ENCODE data around the gene NFATC2.

The NFATC2 gene

GRCh38 chr20:51419231-51419630 is 123.3 kb downstream of the NFATC2 start:
- no peak for DNase-seq

DNA sequence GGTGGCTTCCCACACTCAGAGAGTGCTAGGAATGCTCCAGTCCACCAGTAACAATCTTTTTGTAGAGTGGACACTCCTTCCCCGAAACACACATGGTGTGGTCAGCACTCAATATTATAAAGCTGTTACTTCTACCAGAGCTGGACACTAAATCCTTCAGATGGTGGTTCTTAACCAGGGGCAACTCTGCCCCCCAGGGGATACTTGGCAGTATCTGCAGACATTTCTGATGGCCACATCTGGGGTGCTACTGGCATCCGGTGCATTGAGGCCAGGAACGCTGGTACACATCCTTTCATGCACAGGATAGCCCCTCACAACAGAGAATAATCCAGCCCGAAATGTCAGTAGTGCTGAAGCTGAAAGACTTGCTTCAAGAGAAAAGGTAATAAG is 124.4 kb downstream of the NFATC2 start:
- H3K4me3 ChIP-seq (ENCODE audit: low read length), result no peak overlapping the region
- DNase-seq, result no peak
- H3K23ac ChIP-seq (ENCODE audit: low read length), result no peak overlapping the region
- H2BK5ac ChIP-seq (ENCODE audit: low read length), result no peak overlapping the region
- H4K8ac ChIP-seq (ENCODE audit: low read depth, low read length), result no peak overlapping the region
- no peak overlapping the region for H4K5ac ChIP-seq (ENCODE audit: low read length)
- no peak overlapping the region for H3K9ac ChIP-seq (ENCODE audit: low read length)
- no peaks in the 10 kb centered on the region for H3K79me1 ChIP-seq (ENCODE audit: low read length)
- no peak overlapping the region for H2BK120ac ChIP-seq (ENCODE audit: low read depth, low read length)
- no peaks in the 10 kb centered on the region for H3K27me3 ChIP-seq (ENCODE audit: insufficient read depth, low read length, poor library complexity)
- H3K27ac ChIP-seq (ENCODE audit: low read depth, low read length), result no peak overlapping the region
- no peak overlapping the region for H2AK5ac ChIP-seq (ENCODE audit: low read length)
- no peak overlapping the region for H3K56ac ChIP-seq (ENCODE audit: low read length)
- H3K18ac ChIP-seq (ENCODE audit: low read length), result no peak overlapping the region
- H3K4me1 ChIP-seq (ENCODE audit: control insufficient read depth, low read depth, low read length), result no peaks in the 10 kb centered on the region
- no peak overlapping the region for H3K4ac ChIP-seq (ENCODE audit: low read depth, low read length)
- WGBS (ENCODE audit: extremely low coverage, insufficient coverage, low lambda C conversion rate), result no CpG with 5 or more reads among the region's 4 CpGs
- H3K36me3 ChIP-seq (ENCODE audit: control insufficient read depth, insufficient read depth, low read length), result no peaks in the 10 kb centered on the region
- H3K79me2 ChIP-seq (ENCODE audit: control insufficient read depth, insufficient read depth, low read length), result no peaks in the 10 kb centered on the region
- H3K4me2 ChIP-seq (ENCODE audit: low read length), result no peak overlapping the region
- H2BK15ac ChIP-seq (replicated peaks; ENCODE audit: low read depth), result no peak overlapping the region

More at GRCh38 chr20:51419231-51419630, 123.3 kb downstream of the NFATC2 start:
- Histone ChIP-seq H3K18ac (ENCODE audit: low read length) (no peak overlapping the region), H3K36me3 (ENCODE audit: control insufficient read depth, insufficient read depth, low read length) (no peaks in the 10 kb centered on the region), H3K79me2 (ENCODE audit: control insufficient read depth, insufficient read depth, low read length) (no peaks in the 10 kb centered on the region), H3K56ac (ENCODE audit: low read length) (no peak overlapping the region), H3K23ac (ENCODE audit: low read length) (no peak overlapping the region), H2BK5ac (ENCODE audit: low read length) (no peak overlapping the region), H2BK120ac (ENCODE audit: low read depth, low read length) (no peak overlapping the region), H2BK15ac (replicated peaks; ENCODE audit: low read depth) (no peak overlapping the region), H3K27ac (ENCODE audit: low read depth, low read length) (no peak overlapping the region), H4K5ac (ENCODE audit: low read length) (no peak overlapping the region), H3K79me1 (ENCODE audit: low read length) (no peaks in the 10 kb centered on the region), H3K27me3 (ENCODE audit: insufficient read depth, low read length, poor library complexity) (no peaks in the 10 kb centered on the region), H4K8ac (ENCODE audit: low read depth, low read length) (no peak overlapping the region), H3K4me1 (ENCODE audit: control insufficient read depth, low read depth, low read length) (peaks cover 4% of the 10 kb centered on the region), H3K4me2 (ENCODE audit: low read length) (no peak overlapping the region), H3K4me3 (ENCODE audit: low read length) (no peak overlapping the region), H3K9ac (ENCODE audit: low read length) (no peak overlapping the region), H2AK5ac (ENCODE audit: low read length) (no peak overlapping the region), H3K4ac (ENCODE audit: low read depth, low read length) (no peak overlapping the region)
- no CpG with 5 or more reads among the region's 2 CpGs for WGBS (ENCODE audit: extremely low coverage, insufficient coverage, low lambda C conversion rate)

- no peak overlapping the region for H2BK5ac ChIP-seq (ENCODE audit: low read length)
- no CpG with 5 or more reads among the region's 21 CpGs for WGBS (ENCODE audit: extremely low coverage, insufficient coverage, low lambda C conversion rate)
- H3K79me1 ChIP-seq (ENCODE audit: low read length), result no peaks in the 10 kb centered on the region
- no peak overlapping the region for H3K4me2 ChIP-seq (ENCODE audit: low read length)
- H3K4me1 ChIP-seq (ENCODE audit: control insufficient read depth, low read depth, low read length), result peaks cover 2% of the 10 kb centered on the region
- H3K23ac ChIP-seq (ENCODE audit: low read length), result no peak overlapping the region
- H4K8ac ChIP-seq (ENCODE audit: low read depth, low read length), result no peak overlapping the region
- H4K5ac ChIP-seq (ENCODE audit: low read length), result no peak overlapping the region
- H3K18ac ChIP-seq (ENCODE audit: low read length), result no peak overlapping the region
- H3K27me3 ChIP-seq (ENCODE audit: insufficient read depth, low read length, poor library complexity), result no peaks in the 10 kb centered on the region
- H3K79me2 ChIP-seq (ENCODE audit: control insufficient read depth, insufficient read depth, low read length), result no peaks in the 10 kb centered on the region
- H3K36me3 ChIP-seq (ENCODE audit: control insufficient read depth, insufficient read depth, low read length), result no peaks in the 10 kb centered on the region
- H3K4me3 ChIP-seq (ENCODE audit: low read length), result no peak overlapping the region
- H2AK5ac ChIP-seq (ENCODE audit: low read length), result no peak overlapping the region
- H3K9ac ChIP-seq (ENCODE audit: low read length), result no peak overlapping the region
- no peak overlapping the region for H3K56ac ChIP-seq (ENCODE audit: low read length)
- H3K4ac ChIP-seq (ENCODE audit: low read depth, low read length), result no peak overlapping the region
- no peak overlapping the region for H3K27ac ChIP-seq (ENCODE audit: low read depth, low read length)
- H2BK15ac ChIP-seq (replicated peaks; ENCODE audit: low read depth), result no peak overlapping the region
- DNase-seq, result no peak
- H2BK120ac ChIP-seq (ENCODE audit: low read depth, low read length), result no peak overlapping the region
Measured at GRCh38 chr20:51417250-51418136, 125.0 kb downstream of the NFATC2 start.

DNA sequence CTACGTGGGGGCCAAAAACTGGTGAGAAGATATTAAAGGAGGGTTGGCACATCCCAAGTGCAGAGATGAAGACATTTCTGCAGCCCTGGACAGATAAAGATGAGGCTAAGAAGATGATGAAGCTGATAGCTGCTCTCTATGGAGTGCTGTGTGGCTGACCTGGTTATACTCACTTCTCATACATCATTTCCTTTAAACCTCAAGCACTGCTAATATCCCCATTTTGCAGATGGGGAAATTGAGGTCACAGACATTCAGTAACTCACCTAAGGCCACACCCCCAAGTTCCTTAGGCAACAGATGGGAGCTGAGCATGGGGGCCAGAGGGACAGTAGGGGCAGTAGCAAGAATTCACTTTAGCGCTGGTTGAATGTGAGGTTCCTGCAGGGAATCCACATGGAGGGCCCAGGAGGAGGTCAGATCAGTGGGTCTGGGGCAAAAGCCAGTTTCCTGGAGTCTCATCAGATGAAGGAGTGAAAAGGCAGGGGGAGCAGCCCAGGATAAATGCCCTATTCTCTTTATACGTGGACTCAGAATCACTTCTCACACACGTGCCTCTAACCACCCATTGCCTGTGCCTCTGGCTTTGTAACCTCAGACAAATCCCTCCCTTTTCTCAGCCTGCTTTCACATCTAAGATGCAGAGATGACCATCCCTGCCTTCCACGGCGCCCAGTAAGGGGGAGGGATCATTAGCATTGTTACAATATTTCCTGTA is 125.8 kb downstream of the NFATC2 start:
- no peak overlapping the region for H3K27ac ChIP-seq (ENCODE audit: low read depth, low read length)

GRCh38 chr20:51413857-51414256 is 128.7 kb downstream of the NFATC2 start:
- Histone ChIP-seq H3K9ac (ENCODE audit: low read length) (no peak overlapping the region), H3K56ac (ENCODE audit: low read length) (no peak overlapping the region), H3K4me1 (ENCODE audit: control insufficient read depth, low read depth, low read length) (peaks cover 5% of the 10 kb centered on the region), H4K8ac (ENCODE audit: low read depth, low read length) (no peak overlapping the region), H2AK5ac (ENCODE audit: low read length) (no peak overlapping the region), H3K27ac (ENCODE audit: low read depth, low read length) (no peak overlapping the region), H2BK15ac (replicated peaks; ENCODE audit: low read depth) (no peak overlapping the region), H2BK5ac (ENCODE audit: low read length) (no peak overlapping the region), H2BK120ac (ENCODE audit: low read depth, low read length) (no peak overlapping the region), H3K4me3 (ENCODE audit: low read length) (no peak overlapping the region), H3K18ac (ENCODE audit: low read length) (no peak overlapping the region), H4K5ac (ENCODE audit: low read length) (no peak overlapping the region), H3K27me3 (ENCODE audit: insufficient read depth, low read length, poor library complexity) (no peaks in the 10 kb centered on the region), H3K23ac (ENCODE audit: low read length) (no peak overlapping the region), H3K79me2 (ENCODE audit: control insufficient read depth, insufficient read depth, low read length) (no peaks in the 10 kb centered on the region), H3K79me1 (ENCODE audit: low read length) (no peaks in the 10 kb centered on the region), H3K4ac (ENCODE audit: low read depth, low read length) (no peak overlapping the region), H3K36me3 (ENCODE audit: control insufficient read depth, insufficient read depth, low read length) (no peaks in the 10 kb centered on the region), H3K4me2 (ENCODE audit: low read length) (no peak overlapping the region)
- DNase-seq, result no peak
- WGBS (ENCODE audit: extremely low coverage, insufficient coverage, low lambda C conversion rate), result no CpG with 5 or more reads among the region's 5 CpGs

More for the DNA sequence above, 125.8 kb downstream of the NFATC2 start:
- Histone ChIP-seq H3K36me3 (ENCODE audit: control insufficient read depth, insufficient read depth, low read length) (no peaks in the 10 kb centered on the region), H2BK15ac (replicated peaks; ENCODE audit: low read depth) (no peak overlapping the region), H3K9ac (ENCODE audit: low read length) (no peak overlapping the region), H3K4me2 (ENCODE audit: low read length) (no peak overlapping the region), H3K27me3 (ENCODE audit: insufficient read depth, low read length, poor library complexity) (no peaks in the 10 kb centered on the region), H3K4ac (ENCODE audit: low read depth, low read length) (no peak overlapping the region), H2AK5ac (ENCODE audit: low read length) (no peak overlapping the region), H3K23ac (ENCODE audit: low read length) (no peak overlapping the region), H4K5ac (ENCODE audit: low read length) (no peak overlapping the region), H3K4me1 (ENCODE audit: control insufficient read depth, low read depth, low read length) (peaks cover 5% of the 10 kb centered on the region), H3K18ac (ENCODE audit: low read length) (no peak overlapping the region), H2BK120ac (ENCODE audit: low read depth, low read length) (no peak overlapping the region), H3K79me1 (ENCODE audit: low read length) (no peaks in the 10 kb centered on the region), H4K8ac (ENCODE audit: low read depth, low read length) (no peak overlapping the region), H3K79me2 (ENCODE audit: control insufficient read depth, insufficient read depth, low read length) (no peaks in the 10 kb centered on the region), H3K56ac (ENCODE audit: low read length) (no peak overlapping the region), H2BK5ac (ENCODE audit: low read length) (no peak overlapping the region), H3K4me3 (ENCODE audit: low read length) (no peak overlapping the region)
- WGBS (ENCODE audit: extremely low coverage, insufficient coverage, low lambda C conversion rate), result no CpG with 5 or more reads among the region's 6 CpGs
- DNase-seq, result no peak
